DMS53 (cell line): ENCODE data around the gene MUC6.
A peak's percentile ranks its signal among the peaks of the same experiment; 100 is the strongest.
"Not testable (repeated sequence)": the region's sequence is repeated elsewhere in the genome, so short reads cannot be mapped to it uniquely, and the experiment has no call there.

ENCODE experiments used
- DNase-seq: peaks from one replicate; lab custom pipeline; 2025; lab: John Stamatoyannopoulos, UW

Gene MUC6

GRCh38 chr11:987671-988070, 48.8 kb downstream of the MUC6 start:
- no peak for DNase-seq

GRCh38 chr11:986952-987305, 49.6 kb downstream of the MUC6 start:
- DNase-seq = no peak

GRCh38 chr11:986270-986951, 50.1 kb downstream of the MUC6 start:
- peak; percentile 97 for DNase-seq

- peak; percentile 61 for DNase-seq
Measured at GRCh38 chr11:985848-986247, 50.7 kb downstream of the MUC6 start.

GRCh38 chr11:985406-985805, 51.1 kb downstream of the MUC6 start:
- DNase-seq = peak; percentile 100

GRCh38 chr11:984546-984945, 52.0 kb downstream of the MUC6 start:
- DNase-seq = peak; percentile 63

- no peak for DNase-seq
Measured at GRCh38 chr11:981764-982163, 54.8 kb downstream of the MUC6 start.

- peak; percentile 52 for DNase-seq
Measured at GRCh38 chr11:980438-981357, 55.8 kb downstream of the MUC6 start.

- DNase-seq = no peak
Measured at GRCh38 chr11:978781-979180, 57.7 kb downstream of the MUC6 start.

GRCh38 chr11:977830-978720, 58.4 kb downstream of the MUC6 start:
- no peak for DNase-seq

GRCh38 chr11:976431-977160, 59.9 kb downstream of the MUC6 start:
- DNase-seq = no peak

- peak; percentile 34 for DNase-seq
Measured at GRCh38 chr11:975827-976226, 60.7 kb downstream of the MUC6 start.

- not testable (repeated sequence) for DNase-seq
Measured at GRCh38 chr11:975376-975775, 61.1 kb downstream of the MUC6 start.

- no peak for DNase-seq
Measured at GRCh38 chr11:973237-973636, 63.3 kb downstream of the MUC6 start.

GRCh38 chr11:972523-973211, 63.9 kb downstream of the MUC6 start:
- no peak for DNase-seq

GRCh38 chr11:971731-972365, 64.7 kb downstream of the MUC6 start:
- no peak for DNase-seq

- DNase-seq = no peak
Measured at GRCh38 chr11:971092-971690, 65.3 kb downstream of the MUC6 start.

- no peak for DNase-seq
Measured at GRCh38 chr11:970319-970871, 66.1 kb downstream of the MUC6 start.

- DNase-seq = no peak
Measured at GRCh38 chr11:969651-970205, 66.8 kb downstream of the MUC6 start.

- no peak for DNase-seq
Measured at GRCh38 chr11:968822-969221, 67.7 kb downstream of the MUC6 start.
